ENCODE data around the gene DTD1. TPM values are rescaled to one million over a fixed set of nuclear protein-coding genes. Genes with fewer than 3 reads are reported as not detected.

The DTD1 gene
- total RNA-seq, 1 donor from 2014 or later: 68.2 TPM

DNA sequence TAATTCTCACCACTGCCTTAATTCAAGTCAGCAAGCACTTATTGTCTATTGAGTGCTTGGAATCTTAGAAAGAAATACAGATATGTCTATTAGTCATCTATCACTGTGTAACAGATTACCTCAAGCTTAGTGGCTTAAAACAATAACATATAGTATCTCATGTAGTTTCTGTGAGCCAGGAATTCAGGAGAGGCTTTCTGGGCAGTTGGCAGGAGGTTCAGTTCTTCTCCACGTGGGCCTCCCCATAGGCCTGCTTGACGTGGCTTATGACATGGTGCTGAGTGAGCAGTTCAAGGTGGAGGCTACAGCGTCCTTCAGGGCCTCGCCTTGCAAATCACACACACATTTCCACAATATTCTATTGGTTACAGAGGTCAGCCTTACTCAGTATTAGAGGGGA, 69.7 kb downstream of the DTD1 start:
- peaks cover 6% of the 10 kb centered on the region for H3K4me1 Mint-ChIP-seq
- no peaks in the 10 kb centered on the region for H3K27me3 Mint-ChIP-seq (ENCODE audit: low read depth)
- H3K36me3 Mint-ChIP-seq (ENCODE audit: low read depth): no peaks in the 10 kb centered on the region
- no peak overlapping the region for H3K27ac Mint-ChIP-seq (ENCODE audit: unreplicated experiment)
- DNase-seq (ENCODE audit: low read depth, low spot score): no peak
- TF ChIP-seq, protein P1, sequence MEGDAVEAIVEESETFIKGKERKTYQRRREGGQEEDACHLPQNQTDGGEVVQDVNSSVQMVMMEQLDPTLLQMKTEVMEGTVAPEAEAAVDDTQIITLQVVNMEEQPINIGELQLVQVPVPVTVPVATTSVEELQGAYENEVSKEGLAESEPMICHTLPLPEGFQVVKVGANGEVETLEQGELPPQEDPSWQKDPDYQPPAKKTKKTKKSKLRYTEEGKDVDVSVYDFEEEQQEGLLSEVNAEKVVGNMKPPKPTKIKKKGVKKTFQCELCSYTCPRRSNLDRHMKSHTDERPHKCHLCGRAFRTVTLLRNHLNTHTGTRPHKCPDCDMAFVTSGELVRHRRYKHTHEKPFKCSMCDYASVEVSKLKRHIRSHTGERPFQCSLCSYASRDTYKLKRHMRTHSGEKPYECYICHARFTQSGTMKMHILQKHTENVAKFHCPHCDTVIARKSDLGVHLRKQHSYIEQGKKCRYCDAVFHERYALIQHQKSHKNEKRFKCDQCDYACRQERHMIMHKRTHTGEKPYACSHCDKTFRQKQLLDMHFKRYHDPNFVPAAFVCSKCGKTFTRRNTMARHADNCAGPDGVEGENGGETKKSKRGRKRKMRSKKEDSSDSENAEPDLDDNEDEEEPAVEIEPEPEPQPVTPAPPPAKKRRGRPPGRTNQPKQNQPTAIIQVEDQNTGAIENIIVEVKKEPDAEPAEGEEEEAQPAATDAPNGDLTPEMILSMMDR (conservative IDR thresholded peaks at IDR 0.05): no peak
- H3K4me3 Mint-ChIP-seq: no peak overlapping the region
- no peaks in the 10 kb centered on the region for H3K9me3 Mint-ChIP-seq

DNA sequence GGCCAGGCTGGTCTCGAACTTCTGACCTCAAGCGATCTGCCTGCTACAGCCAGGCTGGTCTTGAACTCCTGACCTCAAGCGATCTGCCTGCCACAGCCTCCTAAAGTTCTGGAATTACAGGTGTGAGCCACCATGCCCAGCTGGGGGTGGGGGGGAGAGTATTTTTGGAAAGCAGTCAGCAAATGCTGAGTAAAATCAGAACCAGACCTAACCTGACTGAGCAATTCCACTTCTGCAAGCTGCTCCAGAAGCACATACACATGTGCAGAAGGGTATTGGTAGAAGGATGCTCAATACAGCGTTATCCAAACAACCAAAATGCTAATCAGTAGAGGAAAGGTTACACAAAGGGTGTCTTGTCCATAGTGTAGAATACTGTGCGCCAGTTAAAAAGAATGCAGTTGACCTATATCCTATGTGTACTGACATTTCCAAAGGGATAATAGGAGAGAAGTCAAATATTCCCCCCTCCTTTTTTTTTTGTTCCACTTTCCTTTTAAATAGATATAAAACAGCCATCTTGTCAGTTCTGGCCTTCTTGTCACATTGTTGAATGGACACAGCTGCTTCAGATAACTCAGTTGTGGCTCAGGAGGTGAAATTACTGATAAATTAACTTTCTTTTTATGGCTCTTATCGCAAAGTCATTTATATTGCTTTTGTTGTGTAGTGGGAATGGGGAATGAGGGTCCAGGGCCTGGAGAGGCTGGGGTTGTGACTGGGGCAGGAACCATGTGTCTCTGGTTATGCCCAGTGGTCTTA, 74.6 kb downstream of the DTD1 start:
- H3K4me3 Mint-ChIP-seq: no peak overlapping the region
- peaks cover 2% of the 10 kb centered on the region for H3K36me3 Mint-ChIP-seq (ENCODE audit: low read depth)
- TF ChIP-seq, protein P1 (conservative IDR thresholded peaks at IDR 0.05): no peak
- no peaks in the 10 kb centered on the region for H3K27me3 Mint-ChIP-seq (ENCODE audit: low read depth)
- no peaks in the 10 kb centered on the region for H3K9me3 Mint-ChIP-seq
- peaks cover 11% of the 10 kb centered on the region for H3K4me1 Mint-ChIP-seq
- no peak for DNase-seq (ENCODE audit: low read depth, low spot score)
- H3K27ac Mint-ChIP-seq (ENCODE audit: unreplicated experiment): peak overlapping the region; percentile 78

GRCh38 chr20:18663932-18664331, 76.1 kb downstream of the DTD1 start:
- Mint-ChIP-seq H3K27me3 (ENCODE audit: low read depth) (no peaks in the 10 kb centered on the region), H3K4me3 (no peak overlapping the region), H3K27ac (ENCODE audit: unreplicated experiment) (no peak overlapping the region), H3K36me3 (ENCODE audit: low read depth) (peaks cover 2% of the 10 kb centered on the region), H3K9me3 (no peaks in the 10 kb centered on the region), H3K4me1 (peaks cover 11% of the 10 kb centered on the region)
- TF ChIP-seq, protein P1 (conservative IDR thresholded peaks at IDR 0.05): no peak
- DNase-seq (ENCODE audit: low read depth, low spot score): no peak

- no peak for DNase-seq (ENCODE audit: low read depth, low spot score)
- H3K9me3 Mint-ChIP-seq: no peaks in the 10 kb centered on the region
- no peaks in the 10 kb centered on the region for H3K27me3 Mint-ChIP-seq (ENCODE audit: low read depth)
- H3K36me3 Mint-ChIP-seq (ENCODE audit: low read depth): peaks cover 2% of the 10 kb centered on the region
- no peak overlapping the region for H3K4me3 Mint-ChIP-seq
- TF ChIP-seq, protein P1 (conservative IDR thresholded peaks at IDR 0.05): no peak
- no peak overlapping the region for H3K27ac Mint-ChIP-seq (ENCODE audit: unreplicated experiment)
- peaks cover 11% of the 10 kb centered on the region for H3K4me1 Mint-ChIP-seq
Measured at GRCh38 chr20:18665135-18665534, 77.3 kb downstream of the DTD1 start.

DNA sequence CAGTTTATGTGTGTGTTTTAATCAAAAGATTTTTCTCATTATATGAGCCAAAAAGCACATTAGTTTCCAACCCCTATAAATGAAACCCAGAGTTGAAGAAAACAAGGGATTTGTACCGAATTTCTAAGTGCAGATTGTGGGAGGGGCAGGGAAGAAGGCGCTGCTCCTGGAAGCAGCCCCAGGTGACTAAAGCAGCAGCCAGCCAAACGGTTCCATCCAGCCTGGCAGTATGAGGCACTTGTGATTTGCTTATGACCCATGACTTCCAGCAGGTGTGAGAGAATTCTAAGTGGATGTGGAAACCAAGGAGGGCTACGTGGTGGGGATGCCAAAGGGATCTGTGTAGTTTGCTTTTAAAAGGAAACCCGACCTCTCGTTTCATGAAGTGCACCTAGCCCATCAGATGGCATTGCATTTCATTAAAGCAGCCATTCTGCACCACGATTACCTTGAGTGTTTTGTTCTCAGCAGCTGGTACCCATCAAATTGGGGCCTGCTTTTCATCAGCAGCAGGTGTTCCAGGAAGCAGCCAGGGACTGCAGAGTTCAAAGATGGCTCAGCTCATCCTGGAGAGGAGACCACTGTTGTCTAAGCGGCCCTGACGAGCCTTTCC, 79.1 kb downstream of the DTD1 start:
- peak overlapping the region; percentile 13 for H3K27ac Mint-ChIP-seq (ENCODE audit: unreplicated experiment)
- no peaks in the 10 kb centered on the region for H3K9me3 Mint-ChIP-seq
- peaks cover 23% of the 10 kb centered on the region for H3K4me1 Mint-ChIP-seq

More for the DNA sequence above, 79.1 kb downstream of the DTD1 start:
- Mint-ChIP-seq H3K4me3 (no peak overlapping the region), H3K36me3 (ENCODE audit: low read depth) (peaks cover 6% of the 10 kb centered on the region), H3K27me3 (ENCODE audit: low read depth) (no peaks in the 10 kb centered on the region)
- DNase-seq (ENCODE audit: low read depth, low spot score): no peak
- TF ChIP-seq, protein P1 (conservative IDR thresholded peaks at IDR 0.05): no peak

Measured in neural crest cell (in vitro differentiated cells).